Endothelial cell of umbilical vein (primary cell): ENCODE results near the gene CTNS. TPM values are rescaled to one million over a fixed set of nuclear protein-coding genes. Genes with fewer than 3 reads are reported as not detected.

Experiments
- BruUV-seq: library from RNA; stranded (reverse); fragments of 400-500 nt; replicated peaks from 2 replicates; lab custom pipeline; 2021; lab: Mats Ljungman, UMichigan
- CTCF ChIA-PET: fragments of 300-600, 350-600 bp; sonication (Branson Sonifier 250); formaldehyde crosslinking; loops from one replicate; lab custom pipeline; 2021; ENCODE audit warnings: antibody characterized with exemption, inconsistent platforms; lab: Charles Lee
- POLR2A ChIA-PET: fragments of 300-600, 350-600 bp; sonication (Branson Sonifier 250); formaldehyde crosslinking; loops from one replicate; lab custom pipeline; 2021; ENCODE audit warnings: antibody characterized with exemption, inconsistent platforms; lab: Charles Lee
- DNase-seq: peaks from one replicate; pipeline ENCODE4 v3.0.0-alpha.2; 2011; ENCODE audit warnings: low read depth, low spot score
- FAIRE-seq: peaks from 2 replicates; lab custom pipeline; 2011; peaks lifted over from hg19 to GRCh38; lab: Jason Lieb, UNC
- H2AFZ ChIP-seq: 2 replicates; pipeline ENCODE4 v1.6.0; 2012; ENCODE audit warnings: low read depth, low read length, control low read depth, inconsistent platforms
- H3K27ac ChIP-seq: 2 replicates; pipeline ENCODE4 v1.5.1; 2011; ENCODE audit warnings: low read depth, mild to moderate bottlenecking, control low read depth, low read length, moderate library complexity; ENCODE audit not compliant: insufficient read depth
- H3K27me3 ChIP-seq, 2 experiments: 2 replicates each; pipeline versions ENCODE4 v1.6.0 to v1.6.1; 2011; ENCODE audit warnings: low read length in 2 of 2, mixed read lengths in 1 of 2; ENCODE audit not compliant: control insufficient read depth in 2 of 2, insufficient read depth in 2 of 2
- H3K36me3 ChIP-seq, 2 experiments: 2 replicates in 1 of 2; 3 replicates in 1 of 2; pipeline ENCODE4 v1.5.1; 2011; ENCODE audit warnings: low read length in 2 of 2, mild to moderate bottlenecking in 1 of 2, moderate library complexity in 1 of 2; ENCODE audit not compliant: control insufficient read depth in 2 of 2, insufficient read depth in 2 of 2; ENCODE audit errors: extremely low read depth in 1 of 2
- H3K4me1 ChIP-seq: 3 replicates; pipeline ENCODE4 v1.5.1; 2011; ENCODE audit warnings: mild to moderate bottlenecking, low read length; ENCODE audit not compliant: control insufficient read depth, insufficient read depth; ENCODE audit errors: extremely low read depth
- H3K4me2 ChIP-seq: 2 replicates; pipeline ENCODE4 v1.6.1; 2011; ENCODE audit warnings: low read length, control low read depth, mixed read lengths; ENCODE audit not compliant: insufficient read depth
- H3K4me3 ChIP-seq, 3 experiments: fragments of 200-600 bp in 1 of 3; sonication (generic), shearing (Covaris generic) in 1 of 3; replicated peaks in 1 of 3; 2 replicates each; pipeline ENCODE4 v1.5.1; 2011 to 2016; ENCODE audit warnings: control low read depth in 3 of 3, low read length in 3 of 3, mild to moderate bottlenecking in 2 of 3, inconsistent platforms in 1 of 3, low read depth in 1 of 3, moderate library complexity in 1 of 3; ENCODE audit not compliant: insufficient read depth in 1 of 3
- H3K79me2 ChIP-seq: 2 replicates; pipeline ENCODE4 v1.6.0; 2012; ENCODE audit warnings: low read length, inconsistent platforms; ENCODE audit not compliant: control insufficient read depth, insufficient read depth
- H3K9ac ChIP-seq: replicated peaks from 2 replicates; pipeline ENCODE3; 2011; ENCODE audit warnings: low read length, control low read depth; ENCODE audit not compliant: insufficient read depth; ENCODE audit errors: extremely low read depth
- H3K9me1 ChIP-seq: replicated peaks from 3 replicates; pipeline ENCODE4 v1.6.0; 2011; ENCODE audit warnings: mild to moderate bottlenecking, low read length; ENCODE audit not compliant: control insufficient read depth, insufficient read depth; ENCODE audit errors: extremely low read depth
- H3K9me3 ChIP-seq: replicated peaks from 2 replicates; pipeline ENCODE4 v1.5.1; 2012; ENCODE audit warnings: low read length, inconsistent platforms; ENCODE audit not compliant: control insufficient read depth, insufficient read depth
- H4K20me1 ChIP-seq: replicated peaks from 2 replicates; pipeline ENCODE3; 2011; ENCODE audit warnings: mild to moderate bottlenecking, low read length; ENCODE audit not compliant: control insufficient read depth, insufficient read depth; ENCODE audit errors: extremely low read depth
- CTCF ChIP-seq, 2 donors: IDR thresholded peaks; 1 replicate in 1 of 2; 2 replicates in 1 of 2; pipeline ENCODE4 v1.5.1; 2011; ENCODE audit warnings: low read length in 2 of 2, mild to moderate bottlenecking in 2 of 2, moderate library complexity in 2 of 2, control low read depth in 1 of 2, inconsistent platforms in 1 of 2, low read depth in 1 of 2; ENCODE audit not compliant: insufficient read depth in 1 of 2; ENCODE audit errors: extremely low read depth in 1 of 2
- EZH2 ChIP-seq: IDR thresholded peaks from 2 replicates; pipeline ENCODE4 v1.6.1; 2012; ENCODE audit warnings: borderline replicate concordance, low read depth, mild to moderate bottlenecking, moderate library complexity, low read length, inconsistent platforms; ENCODE audit not compliant: severe bottlenecking
- FOS ChIP-seq: IDR thresholded peaks from 2 replicates; pipeline ENCODE4 v1.6.1; 2011; ENCODE audit warnings: mild to moderate bottlenecking, low read length, moderate library complexity, borderline replicate concordance; ENCODE audit not compliant: insufficient read depth
- GATA2 ChIP-seq: IDR thresholded peaks from 2 replicates; pipeline ENCODE4 v1.7.0; 2011; ENCODE audit warnings: low read depth, mild to moderate bottlenecking, moderate library complexity, mixed read lengths, low read length; ENCODE audit not compliant: insufficient read length, insufficient read depth
- JUN ChIP-seq: IDR thresholded peaks from 2 replicates; pipeline ENCODE4 v1.6.1; 2011; ENCODE audit warnings: borderline replicate concordance, low read depth; ENCODE audit not compliant: insufficient read length, insufficient read depth
- MAX ChIP-seq: IDR thresholded peaks from 2 replicates; pipeline ENCODE4 v1.6.1; 2011; ENCODE audit not compliant: insufficient read depth, insufficient read length
- MYC ChIP-seq: IDR thresholded peaks from one replicate; pipeline ENCODE4 v1.6.1; 2011; ENCODE audit warnings: mild to moderate bottlenecking, low read depth, low read length
- POLR2A ChIP-seq: IDR thresholded peaks from 2 replicates; pipeline ENCODE4 v1.6.1; 2012; ENCODE audit warnings: low read depth, mild to moderate bottlenecking, control low read depth, low read length
- POLR2AphosphoS5 ChIP-seq: IDR thresholded peaks from 2 replicates; pipeline ENCODE4 v1.6.1; 2012; ENCODE audit warnings: low read depth, mild to moderate bottlenecking, control low read depth, low read length, moderate library complexity; ENCODE audit not compliant: insufficient read depth
- dilution Hi-C: fragments of 300-500 bp; cut with MboI; formaldehyde crosslinking; loops from one replicate; pipeline ENCODE4 v1.15.0; 2019; ENCODE audit warnings: low sequenced_read_pairs; ENCODE audit not compliant: extremely low pct_ligation_motif_present
- intact Hi-C: fragments of 100-400 bp; cut with micrococcal nuclease; formaldehyde crosslinking; loops from one replicate; pipeline ENCODE4 v1.10.0; 2022
- polyA plus RNA-seq, 4 experiments: library from polyadenylated mRNA; depleted of rRNA in 3 of 4; stranded (reverse) in 3 of 4; unstranded in 1 of 4; fragments of >200 nt; gene quantifications; 2 replicates each; pipeline versions ENCODE4 v1.2.1 to v1.2.3, GENCODE V29; 2011 to 2012; ENCODE audit warnings: missing spikeins in 1 of 4
- total RNA-seq: library from RNA; stranded (reverse); gene quantifications from 2 replicates; pipeline ENCODE4 v1.2.3, GENCODE V29; 2021

The CTNS gene
- total and polyA plus RNA-seq, 2 donors (not counting 3 experiments of a cell fraction or from before 2014, with no cell fraction given), result 17.9 to 25.9 TPM

GRCh38 chr17:3693141-3693540 lies 56.6 kb downstream of the CTNS start:
- DNase-seq (no peak), FAIRE-seq (no peak)
- dilution Hi-C loops (no loop called here), intact Hi-C loops (no loop called here)
- Histone ChIP-seq H3K9ac (no peak overlapping the region), H3K79me2 (no peaks in the 10 kb centered on the region), H3K27me3 (peaks cover 21 to 22% of the 10 kb centered on the region in 2 experiments), H2AFZ (no peak overlapping the region), H3K4me2 (no peak overlapping the region), H3K4me1 (peaks cover 5% of the 10 kb centered on the region), H4K20me1 (no peaks in the 10 kb centered on the region), H3K27ac (no peak overlapping the region), H3K9me1 (no peaks in the 10 kb centered on the region), H3K36me3 (no peaks in the 10 kb centered on the region), H3K9me3 (no peaks in the 10 kb centered on the region), H3K4me3 (no peak overlapping the region)
- CTCF ChIA-PET, result no interaction called here
- no peak for TF ChIP-seq POLR2AphosphoS5
- POLR2A ChIA-PET, result no interaction called here
- BruUV-seq, result no TSS peak

GRCh38 chr17:3693829-3694231 lies 57.3 kb downstream of the CTNS start:
- POLR2A ChIA-PET, result no interaction called here
- peaks cover 21 to 22% of the 10 kb centered on the region in 2 experiments for H3K27me3 ChIP-seq
- CTCF ChIA-PET, result no interaction called here
- H3K4me2 ChIP-seq, result no peak overlapping the region
- BruUV-seq, result no TSS peak
- H4K20me1 ChIP-seq, result no peaks in the 10 kb centered on the region
- no peak overlapping the region for H3K9ac ChIP-seq
- no peaks in the 10 kb centered on the region for H3K9me3 ChIP-seq
- no peak overlapping the region for H3K27ac ChIP-seq
- H3K4me3 ChIP-seq, result no peak overlapping the region
- intact Hi-C loops (no loop called here), dilution Hi-C loops (no loop called here)
- H3K9me1 ChIP-seq, result no peaks in the 10 kb centered on the region
- no peak for TF ChIP-seq CTCF (IDR thresholded peaks at IDR 0.05; ENCODE audit: extremely low read depth in 1 of 2, insufficient read depth in 1 of 2, low read depth in 1 of 2, low read length in 2 of 2)
- TF ChIP-seq JUN, result no peak
- no peak for TF ChIP-seq GATA2
- no peak for TF ChIP-seq POLR2AphosphoS5
- TF ChIP-seq FOS, result no peak
- TF ChIP-seq POLR2A, result no peak
- no peak for TF ChIP-seq EZH2
- TF ChIP-seq MAX, result no peak
- TF ChIP-seq MYC, result no peak
- no peaks in the 10 kb centered on the region for H3K36me3 ChIP-seq
- H3K79me2 ChIP-seq, result no peaks in the 10 kb centered on the region
- peaks cover 5% of the 10 kb centered on the region for H3K4me1 ChIP-seq
- DNase-seq (no peak), FAIRE-seq (no peak)
- no peak overlapping the region for H2AFZ ChIP-seq
